ENCODE results near the gene CHD9.

Gene CHD9

GRCh38 chr16:53097190-53097589 lies 42.4 kb downstream of the CHD9 start:
- no peak for DNase-seq

- no peak for DNase-seq
Observed at GRCh38 chr16:53098526-53099317, 43.9 kb downstream of the CHD9 start.

- no peak for DNase-seq
Observed at GRCh38 chr16:53099318-53100130, 44.7 kb downstream of the CHD9 start.

GRCh38 chr16:53100131-53100748 lies 45.4 kb downstream of the CHD9 start:
- no peak for DNase-seq

DNA sequence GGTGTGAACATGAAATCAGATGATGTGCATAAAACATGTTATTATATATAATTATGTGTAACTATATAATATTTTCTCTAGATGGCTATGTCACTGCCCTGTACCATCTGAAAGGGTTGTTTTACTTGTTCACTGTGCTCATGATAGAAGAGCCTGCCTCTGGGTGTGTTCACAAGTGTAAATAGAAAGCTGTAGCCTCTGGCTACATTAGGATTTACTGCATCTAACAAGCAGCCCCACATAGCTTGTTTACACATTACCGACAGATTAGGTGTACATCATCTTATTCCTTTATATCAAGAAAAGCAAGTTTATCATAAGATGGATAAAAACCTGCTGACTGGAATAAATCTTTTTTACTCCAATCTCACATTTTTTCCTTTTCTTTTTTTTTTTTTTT lies 46.1 kb downstream of the CHD9 start:
- DNase-seq = no peak

DNA sequence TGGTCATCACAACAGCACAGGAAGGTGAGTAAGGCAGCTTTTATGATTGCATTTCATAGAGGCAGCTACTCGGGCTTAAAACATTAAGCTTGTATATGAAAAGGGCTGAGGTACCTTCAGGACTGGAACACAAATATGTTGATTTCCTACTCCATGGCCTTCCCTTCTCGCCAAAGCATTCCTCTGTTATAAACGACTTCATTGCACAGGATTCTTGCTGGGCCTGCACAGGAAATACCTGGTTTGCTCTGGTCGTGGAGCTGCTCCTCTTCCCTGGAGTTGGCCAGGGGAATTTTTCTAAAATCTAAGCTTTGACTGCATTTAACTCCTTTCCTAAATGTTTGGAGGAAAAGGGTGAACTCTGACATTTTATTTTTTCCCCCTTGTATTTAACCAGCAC lies 49.0 kb downstream of the CHD9 start:
- no peak for DNase-seq

DNA sequence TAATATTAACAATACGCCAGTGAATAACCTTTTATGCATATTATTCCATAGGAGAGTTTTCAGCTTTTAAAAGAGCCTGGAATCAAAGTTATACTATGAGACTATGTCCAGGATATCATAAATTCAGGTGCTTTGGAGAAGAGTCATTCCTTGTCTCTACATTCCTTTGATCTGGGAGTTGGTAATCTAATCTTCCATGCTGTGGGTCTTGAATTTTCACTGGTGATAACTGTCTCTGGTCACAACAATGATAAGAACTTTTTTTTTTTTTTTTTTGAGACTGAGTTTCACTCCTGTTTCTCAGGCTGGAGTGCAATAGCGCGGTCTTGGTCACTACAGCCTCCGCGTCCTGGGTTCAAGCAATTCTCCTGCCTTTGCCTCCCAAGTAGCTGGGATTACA lies 50.8 kb downstream of the CHD9 start:
- no peak for DNase-seq

GRCh38 chr16:53111078-53111791 lies 56.4 kb downstream of the CHD9 start:
- DNase-seq = no peak

GRCh38 chr16:53112015-53112414 lies 57.2 kb downstream of the CHD9 start:
- no peak for DNase-seq

GRCh38 chr16:53115047-53115446 lies 60.3 kb downstream of the CHD9 start:
- no peak for DNase-seq

GRCh38 chr16:53115773-53116172 lies 61.0 kb downstream of the CHD9 start:
- DNase-seq = no peak

DNA sequence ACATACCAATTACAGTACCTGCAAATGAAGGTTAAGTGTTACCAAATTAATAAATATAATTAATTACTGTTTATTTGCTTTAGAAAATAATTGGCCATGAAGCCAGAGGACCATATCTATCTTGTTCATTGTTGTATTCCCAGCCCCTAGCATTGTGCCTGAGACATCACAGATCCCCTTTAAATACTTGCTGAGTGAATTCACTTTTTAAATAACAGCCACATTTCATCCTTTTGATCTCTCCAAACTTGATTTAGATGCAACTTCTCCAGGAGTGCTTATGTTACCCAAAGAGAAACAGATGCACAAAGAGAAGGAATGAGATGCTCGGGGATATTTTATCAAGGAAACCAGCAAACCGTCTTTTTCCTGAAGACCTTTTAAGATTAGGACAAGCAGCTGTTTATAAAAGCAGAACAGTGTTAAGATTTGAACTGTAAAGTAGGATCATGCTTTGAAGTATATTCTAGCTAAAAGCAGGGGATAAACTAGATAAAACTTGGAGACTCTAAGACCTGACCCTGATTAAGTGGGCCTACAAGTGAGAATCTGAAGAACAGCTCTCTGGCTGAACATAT lies 66.3 kb downstream of the CHD9 start:
- no peak for DNase-seq

GRCh38 chr16:53121661-53122060 lies 66.9 kb downstream of the CHD9 start:
- no peak for DNase-seq

DNA sequence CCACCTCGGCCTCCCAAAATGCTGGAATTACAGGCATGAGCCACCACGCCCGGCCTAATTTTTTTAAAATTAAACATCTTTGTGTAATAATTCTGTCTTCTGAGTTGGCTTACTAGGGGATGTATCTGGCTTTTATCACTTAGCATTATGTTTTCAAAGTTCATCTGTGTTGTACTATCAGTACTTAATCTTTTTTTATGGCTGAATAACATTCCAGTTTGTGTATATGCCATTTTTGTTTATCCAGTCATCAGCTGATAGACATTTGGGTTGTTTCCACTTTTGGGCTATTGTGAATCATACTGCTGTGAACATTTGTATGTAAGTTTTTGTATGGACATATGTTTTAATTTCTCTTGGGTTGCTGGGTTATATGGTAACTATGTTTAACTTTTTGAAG lies 69.0 kb downstream of the CHD9 start:
- DNase-seq = no peak

DNA sequence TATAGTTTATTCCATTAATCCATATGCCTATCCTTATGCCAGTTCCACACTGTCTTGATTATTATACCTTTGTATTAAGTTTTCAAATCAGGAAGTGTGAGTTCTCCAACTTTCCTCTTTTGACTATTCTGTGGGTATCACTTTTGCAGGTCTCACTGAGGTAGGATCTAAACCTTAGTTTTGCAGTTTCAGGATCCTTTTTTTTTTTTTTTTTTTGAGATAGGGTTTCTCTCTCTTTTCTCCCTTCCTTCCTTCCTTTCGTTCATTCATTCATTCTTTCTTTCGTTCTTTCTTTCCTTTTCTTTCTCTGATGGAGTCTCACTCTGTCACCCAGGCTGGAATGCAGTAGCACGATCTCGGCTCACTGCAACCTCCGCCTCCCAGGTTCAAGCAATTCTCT lies 71.6 kb downstream of the CHD9 start:
- DNase-seq = no peak

DNA sequence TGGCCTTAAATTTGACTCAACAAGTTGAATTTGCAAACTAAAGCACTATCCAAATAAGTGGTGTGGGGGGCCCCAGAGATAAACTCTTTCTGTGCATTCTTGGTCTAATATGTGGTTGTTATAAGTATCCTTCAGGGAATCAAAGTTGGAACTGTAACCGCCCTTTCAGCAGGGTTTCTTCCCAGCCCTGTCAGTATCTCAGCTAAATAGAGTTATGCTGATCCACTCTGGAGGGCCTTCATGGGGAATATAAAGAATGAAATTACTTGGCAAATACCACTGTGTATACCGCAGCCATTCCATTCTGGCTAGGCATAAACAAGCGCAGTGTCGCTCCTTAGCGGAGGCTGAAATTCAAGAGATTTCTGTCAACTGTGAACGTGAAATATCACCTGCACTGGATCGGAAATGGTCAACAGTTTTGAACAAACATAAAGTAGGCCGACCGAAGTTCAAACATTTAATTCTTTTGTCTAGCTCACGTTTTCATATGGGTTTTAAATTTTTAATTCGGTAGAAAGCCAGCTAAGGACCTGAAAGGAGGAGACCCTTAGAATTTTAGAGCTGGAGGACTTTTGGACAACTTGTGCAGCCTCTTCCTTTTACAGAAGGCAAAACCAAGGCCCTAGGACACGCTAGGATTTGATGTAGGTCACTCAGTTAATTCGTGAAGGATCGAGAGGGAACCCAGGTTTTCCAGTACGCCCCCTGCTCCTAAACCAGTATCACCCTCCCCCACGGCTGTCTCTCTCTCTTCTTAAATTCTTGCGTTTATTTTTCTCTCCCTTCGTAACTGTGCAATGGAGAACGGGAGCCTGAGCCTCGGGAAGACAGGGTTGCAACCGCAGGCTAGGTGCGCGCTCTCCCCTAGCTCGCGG lies 74.7 kb downstream of the CHD9 start:
- DNase-seq = no peak

DNA sequence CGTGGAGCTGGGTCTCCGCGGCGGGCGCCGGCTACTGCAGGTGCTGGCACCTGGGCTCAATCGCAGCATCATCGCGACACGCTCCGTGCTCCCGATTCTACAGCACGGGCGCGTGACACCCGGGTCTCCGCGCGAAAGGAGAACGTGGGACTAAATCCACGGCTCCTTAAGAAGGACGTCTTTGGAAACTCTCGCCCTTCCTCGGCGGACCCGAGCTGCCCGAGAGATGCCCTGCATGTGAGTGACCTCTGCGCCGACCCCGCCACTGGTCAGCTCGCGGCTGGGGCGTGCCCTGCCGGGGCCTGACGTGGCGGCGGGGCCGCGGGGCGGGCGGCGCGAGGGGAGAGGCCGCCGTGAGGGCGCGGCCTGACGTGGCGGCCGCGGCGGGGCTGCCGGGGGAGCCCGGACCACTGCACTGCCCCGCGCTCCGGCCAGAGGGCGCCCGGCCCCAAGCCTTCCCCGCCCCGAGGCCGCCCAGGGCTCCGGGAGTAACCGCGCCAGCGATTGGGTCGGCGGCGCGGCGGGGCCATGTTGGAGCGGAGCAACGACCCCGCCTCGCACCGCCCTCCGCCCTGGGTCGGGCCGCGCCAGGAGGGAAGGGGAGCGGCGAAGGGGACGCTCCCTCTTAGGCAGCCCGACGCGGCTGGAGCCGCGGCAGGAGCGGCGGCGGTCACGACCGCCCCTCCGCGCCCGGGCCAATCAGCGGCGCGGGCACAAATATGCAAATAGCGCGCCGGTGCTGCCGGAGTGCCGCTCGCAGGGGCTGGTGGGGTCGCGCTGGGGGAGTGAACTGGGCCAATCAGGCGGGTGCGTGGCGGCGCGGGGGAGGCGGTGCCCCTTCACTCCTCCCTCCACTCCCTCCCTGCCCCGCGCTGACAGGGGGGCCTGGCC lies 75.6 kb downstream of the CHD9 start:
- peak; percentile 91 for DNase-seq

DNA sequence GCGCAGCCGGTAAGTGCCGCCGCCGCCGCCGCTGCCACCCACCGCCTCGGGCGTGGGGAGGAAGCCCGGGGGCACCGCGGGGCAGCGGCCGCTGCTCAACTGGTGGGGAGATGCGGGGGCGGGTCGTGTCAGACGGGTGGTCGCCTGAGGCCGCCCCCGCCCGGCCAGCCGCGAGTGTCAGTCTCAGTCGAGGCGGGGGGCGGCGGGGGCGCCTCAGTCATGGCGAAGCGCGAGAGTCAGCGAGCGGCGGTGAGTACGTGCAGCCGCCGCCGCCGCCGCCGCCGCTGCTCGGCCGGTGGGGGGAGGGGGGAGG lies 76.2 kb downstream of the CHD9 start:
- DNase-seq = no peak

DNA sequence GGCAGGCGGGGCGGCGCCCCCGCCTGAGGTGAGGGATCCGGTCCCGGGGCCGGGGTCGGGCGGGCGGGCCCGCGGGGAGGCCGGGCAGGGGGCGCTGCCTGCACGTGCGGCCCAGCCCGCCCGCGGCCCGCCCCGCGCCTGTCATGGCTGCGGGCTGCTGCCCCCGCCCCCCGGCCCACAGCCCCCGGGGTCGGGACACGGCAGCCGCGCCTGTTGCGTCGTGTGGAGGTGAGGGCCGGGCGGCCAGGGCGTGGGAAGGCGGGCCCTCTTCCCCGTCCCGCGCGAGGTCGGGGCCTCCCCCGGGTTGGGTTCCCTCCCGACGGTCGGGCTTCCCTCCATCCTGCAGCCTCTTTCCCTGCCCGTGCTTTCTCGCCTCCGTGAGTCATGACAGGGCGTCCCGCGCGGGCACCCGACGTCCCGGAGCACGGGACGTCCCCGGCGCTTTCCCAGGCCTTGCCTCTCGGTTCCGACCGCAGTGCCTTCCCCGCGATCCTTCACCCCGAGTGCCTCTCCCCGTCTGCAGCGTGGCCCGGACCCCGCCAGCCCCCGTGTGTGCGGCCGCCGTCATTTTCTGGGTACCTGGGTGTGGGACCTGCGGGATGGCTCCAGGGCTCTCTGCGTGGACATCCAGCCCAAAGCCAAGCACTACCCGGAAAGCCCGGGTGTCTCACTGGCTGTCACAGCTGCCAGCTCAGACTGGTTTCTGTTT lies 76.7 kb downstream of the CHD9 start:
- DNase-seq = peak; percentile 37

- no peak for DNase-seq
Observed at GRCh38 chr16:53132406-53132805, 77.6 kb downstream of the CHD9 start.
